HG02938 (cell line): ENCODE measurements around the gene APP.

Experiments used
- ATAC-seq: cut with Tn5 transposase; IDR thresholded peaks from one replicate; pipeline ENCODE4 v1.9.1; 2021; ENCODE audit warnings: mild to moderate bottlenecking, moderate library complexity; ENCODE audit not compliant: unreplicated experiment

Gene APP

GRCh38 chr21:26170471-26171257 lies at the start of gene APP:
Gene APP, minus strand, starts transcription at chr21:26170770. Its CDS starts 150 bp downstream, at chr21:26170620.
- ATAC-seq = peak; percentile 84

GRCh38 chr21:26212220-26212619 lies 41.6 kb upstream of the APP start:
- ATAC-seq = no peak

- no peak for ATAC-seq
These were observed 40.0 kb upstream of the APP start for GRCh38 chr21:26210614-26211013.

- no peak for ATAC-seq
These were observed 36.5 kb upstream of the APP start for GRCh38 chr21:26207021-26207420.

- ATAC-seq = no peak
These were observed 28.9 kb upstream of the APP start for GRCh38 chr21:26199456-26199855.

GRCh38 chr21:26195708-26196107 lies 25.1 kb upstream of the APP start:
- ATAC-seq = no peak

- ATAC-seq = no peak
These were observed 24.3 kb upstream of the APP start for GRCh38 chr21:26194811-26195251.

GRCh38 chr21:26194326-26194725 lies 23.8 kb upstream of the APP start:
- ATAC-seq = no peak

GRCh38 chr21:26191609-26192008 lies 21.0 kb upstream of the APP start:
- ATAC-seq = no peak

GRCh38 chr21:26188422-26188821 lies 17.9 kb upstream of the APP start:
- ATAC-seq = no peak

GRCh38 chr21:26185446-26185845 lies 14.9 kb upstream of the APP start:
- ATAC-seq = no peak

GRCh38 chr21:26185021-26185420 lies 14.5 kb upstream of the APP start:
- no peak for ATAC-seq

GRCh38 chr21:26179501-26179900 lies 8.9 kb upstream of the APP start:
- ATAC-seq = no peak

- no peak for ATAC-seq
These were observed 7.3 kb upstream of the APP start for GRCh38 chr21:26177746-26178426.

GRCh38 chr21:26177187-26177586 lies 6.6 kb upstream of the APP start:
- no peak for ATAC-seq

GRCh38 chr21:26171258-26172100 lies 909 bp upstream of the APP start:
- ATAC-seq = no peak

GRCh38 chr21:26169611-26170470 lies 729 bp downstream of the APP start:
- ATAC-seq = peak; percentile 9

GRCh38 chr21:26169061-26169610 lies 1.4 kb downstream of the APP start:
- ATAC-seq = peak; percentile 37

- no peak for ATAC-seq
These were observed 2.2 kb downstream of the APP start for GRCh38 chr21:26168371-26168770.

- no peak for ATAC-seq
These were observed 3.0 kb downstream of the APP start for GRCh38 chr21:26167593-26167992.
